ENCODE measurements around the gene MAGI1.

GRCh38 chr3:65401359-65402305 lies 637.1 kb downstream of the MAGI1 start:
- TF ChIP-seq, protein P1, sequence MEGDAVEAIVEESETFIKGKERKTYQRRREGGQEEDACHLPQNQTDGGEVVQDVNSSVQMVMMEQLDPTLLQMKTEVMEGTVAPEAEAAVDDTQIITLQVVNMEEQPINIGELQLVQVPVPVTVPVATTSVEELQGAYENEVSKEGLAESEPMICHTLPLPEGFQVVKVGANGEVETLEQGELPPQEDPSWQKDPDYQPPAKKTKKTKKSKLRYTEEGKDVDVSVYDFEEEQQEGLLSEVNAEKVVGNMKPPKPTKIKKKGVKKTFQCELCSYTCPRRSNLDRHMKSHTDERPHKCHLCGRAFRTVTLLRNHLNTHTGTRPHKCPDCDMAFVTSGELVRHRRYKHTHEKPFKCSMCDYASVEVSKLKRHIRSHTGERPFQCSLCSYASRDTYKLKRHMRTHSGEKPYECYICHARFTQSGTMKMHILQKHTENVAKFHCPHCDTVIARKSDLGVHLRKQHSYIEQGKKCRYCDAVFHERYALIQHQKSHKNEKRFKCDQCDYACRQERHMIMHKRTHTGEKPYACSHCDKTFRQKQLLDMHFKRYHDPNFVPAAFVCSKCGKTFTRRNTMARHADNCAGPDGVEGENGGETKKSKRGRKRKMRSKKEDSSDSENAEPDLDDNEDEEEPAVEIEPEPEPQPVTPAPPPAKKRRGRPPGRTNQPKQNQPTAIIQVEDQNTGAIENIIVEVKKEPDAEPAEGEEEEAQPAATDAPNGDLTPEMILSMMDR (IDR thresholded peaks at IDR 0.05): no peak
- no peak for TF ChIP-seq POLR2AphosphoS5 (IDR thresholded peaks at IDR 0.05; ENCODE audit: insufficient read depth in 1 of 2, low read depth in 1 of 2)

Measured in vagina (tissue), 2 donors.